K562 (cell line): ENCODE data around the gene HTR1D. TPM values are rescaled to one million over a fixed set of nuclear protein-coding genes. Genes with fewer than 3 reads are reported as not detected.

Source experiments
- ATF2 ChIP-seq: sonication (generic); formaldehyde crosslinking; IDR thresholded peaks from 2 replicates; pipeline ENCODE4 v1.8.1; 2022; ENCODE audit warnings: missing genetic modification reagents
- CCNT2 ChIP-seq: IDR thresholded peaks from 2 replicates; pipeline ENCODE4 v1.6.1; 2011; ENCODE audit warnings: borderline replicate concordance, low read depth, mild to moderate bottlenecking, moderate library complexity, mixed read lengths, low read length; ENCODE audit not compliant: insufficient read length; ENCODE audit errors: extremely low read depth
- E2F3 ChIP-seq: fragments of 250-450 bp; sonication (Bioruptor Pico); IDR thresholded peaks from 2 replicates; pipeline ENCODE4 v1.4.0; 2020; ENCODE audit warnings: mild to moderate bottlenecking
- EGR1 ChIP-seq: fragments of 450-650 bp; conservative IDR thresholded peaks from 2 replicates; pipeline ENCODE4 v1.6.1; 2017; ENCODE audit warnings: mild to moderate bottlenecking
- EP300 ChIP-seq: IDR thresholded peaks from 2 replicates; pipeline ENCODE4 v1.6.1; 2012; ENCODE audit warnings: low read length, improper control_type of control experiment
- JUN ChIP-seq, 2 experiments: sonication (generic) in 1 of 2; formaldehyde crosslinking in 1 of 2; IDR thresholded peaks; 2 replicates each; pipeline versions ENCODE4 v1.6.1 to v1.8.0; 2012 to 2022; ENCODE audit warnings: borderline replicate concordance in 2 of 2, mild to moderate bottlenecking in 2 of 2, improper control_type of control experiment in 1 of 2, low read depth in 1 of 2, low read length in 1 of 2, missing genetic modification reagents in 1 of 2
- MCM5 ChIP-seq: fragments of 450-650 bp; IDR thresholded peaks from 2 replicates; pipeline ENCODE4 v1.6.1; 2016; ENCODE audit warnings: low read depth
- MTA1 ChIP-seq: fragments of 450-650 bp; IDR thresholded peaks from 2 replicates; pipeline ENCODE4 v1.6.1; 2017; ENCODE audit warnings: borderline replicate concordance
- NKRF ChIP-seq: fragments of 450-650 bp; IDR thresholded peaks from 2 replicates; pipeline ENCODE4 v1.6.1; 2016; ENCODE audit warnings: borderline replicate concordance
- NONO ChIP-seq, 2 experiments: fragments of 200-400 bp in 1 of 2; fragments of 450-650 bp in 1 of 2; formaldehyde crosslinking in 1 of 2; IDR thresholded peaks; 2 replicates each; pipeline ENCODE4 v1.6.1; 2017; ENCODE audit warnings: low read depth in 2 of 2, mild to moderate bottlenecking in 2 of 2, moderate library complexity in 2 of 2, low read length in 1 of 2
- PHB ChIP-seq: fragments of 250-450 bp; sonication (Bioruptor Pico); IDR thresholded peaks from 2 replicates; pipeline ENCODE4 v1.5.0; 2021
- PYGO2 ChIP-seq: fragments of 450-650 bp; IDR thresholded peaks from 2 replicates; pipeline ENCODE4 v1.6.1; 2016; ENCODE audit warnings: mild to moderate bottlenecking, missing genetic modification characterization, moderate library complexity, missing compliant biosample characterization
- RFX5 ChIP-seq: IDR thresholded peaks from 2 replicates; pipeline ENCODE4 v1.6.1; 2011; ENCODE audit warnings: low read depth, mild to moderate bottlenecking, improper control_type of control experiment, low read length
- SOX6 ChIP-seq: fragments of 450-650 bp; IDR thresholded peaks from 2 replicates; pipeline ENCODE4 v1.6.1; 2014; ENCODE audit warnings: mild to moderate bottlenecking
- TCF7 ChIP-seq: sonication (generic); IDR thresholded peaks from 2 replicates; pipeline ENCODE4 v1.6.1; 2016; ENCODE audit warnings: antibody characterized with exemption, borderline replicate concordance
- TSC22D4 ChIP-seq: fragments of 450-650 bp; IDR thresholded peaks from 2 replicates; pipeline ENCODE4 v1.6.1; 2016; ENCODE audit warnings: missing genetic modification characterization, missing biosample characterization, control low read depth
- YY1 ChIP-seq, 3 experiments: IDR thresholded peaks; 2 replicates each; pipeline ENCODE4 v1.6.1; 2011; ENCODE audit warnings: low read length in 2 of 3, mild to moderate bottlenecking in 2 of 3, moderate library complexity in 2 of 3, borderline replicate concordance in 1 of 3, control low read depth in 1 of 3, low read depth in 1 of 3; ENCODE audit not compliant: insufficient read depth in 3 of 3, insufficient replicate concordance in 2 of 3, control insufficient read depth in 1 of 3, insufficient read length in 1 of 3; ENCODE audit errors: extremely low read depth in 1 of 3
- ZBTB33 ChIP-seq: sonication (generic); formaldehyde crosslinking; IDR thresholded peaks from 2 replicates; pipeline ENCODE4 v1.8.1; 2023; ENCODE audit warnings: mild to moderate bottlenecking, missing genetic modification reagents
- ZNF146 ChIP-seq: IDR thresholded peaks from one replicate; pipeline ENCODE4 v1.6.1; 2018; ENCODE audit warnings: missing compliant biosample characterization; ENCODE audit not compliant: unreplicated experiment
- polyA plus RNA-seq, 8 experiments: library from polyadenylated mRNA; depleted of rRNA in 4 of 8; stranded (reverse) in 5 of 8; unstranded in 3 of 8; fragments of >200 nt; fragmentation: Nextera tagmentation in 2 of 8; fragmentation: Illumina TruSeq in 1 of 8; extraction: Ambion mirVana in 2 of 8; extraction: Trizol in 1 of 8; gene quantifications; 2 replicates each; pipeline versions ENCODE4 v1.2.1 to v1.2.3, GENCODE V29; 2011 to 2014; ENCODE audit warnings: inconsistent platforms in 1 of 8, missing spikeins in 1 of 8
- total RNA-seq, 7 experiments: library from RNA; depleted of rRNA in 6 of 7; stranded (reverse); fragments of >200 nt in 6 of 7; fragmentation: Illumina TruSeq in 2 of 7; extraction: Trizol in 2 of 7; gene quantifications; 2 replicates each; pipeline versions ENCODE4 v1.2.1 to v1.2.3, GENCODE V29; 2011 to 2021; ENCODE audit warnings: low replicate concordance in 1 of 7

HTR1D gene
- total and polyA plus RNA-seq, 9 of the 15 experiments (the other 6 are each of a cell fraction or from before 2014, with no cell fraction given) = 0.03 to 0.09 (median 0.04) TPM; not detected in 4

DNA sequence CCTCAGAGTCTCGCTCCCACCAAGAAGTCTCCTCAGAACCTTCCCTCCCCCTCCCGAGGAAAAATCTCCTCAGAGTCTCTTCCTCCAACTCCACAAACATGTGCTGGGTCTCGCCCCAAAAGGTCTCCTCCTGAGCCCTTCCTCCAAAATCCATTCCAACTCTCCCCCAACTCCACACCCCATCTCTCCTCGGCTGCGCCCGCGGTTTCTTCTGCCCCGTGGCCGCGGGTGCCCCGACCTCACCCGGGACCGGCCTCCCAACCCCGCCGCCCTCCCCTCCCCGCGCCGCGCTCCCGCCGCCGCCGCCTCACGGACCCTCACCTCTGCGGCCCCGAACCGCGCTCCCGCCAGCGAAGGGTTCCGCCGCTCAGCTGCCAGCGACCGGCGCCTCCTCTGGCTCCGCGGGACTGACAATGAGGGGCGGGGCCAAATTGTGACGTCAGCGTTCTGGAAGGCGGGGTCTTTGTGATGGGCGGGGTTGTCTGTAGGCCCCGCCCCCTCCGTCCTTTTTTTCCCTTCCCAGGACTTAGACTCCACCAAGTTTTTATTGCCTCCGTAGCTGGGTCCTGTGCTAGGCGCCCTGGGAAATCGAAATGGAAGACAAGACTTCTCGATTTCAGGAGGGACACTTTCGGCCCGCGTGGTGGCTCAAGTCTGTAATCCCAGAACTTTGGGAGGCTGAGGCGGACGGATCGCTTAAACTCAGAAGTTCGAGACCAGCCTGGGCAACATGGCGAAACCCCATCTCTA is 48.7 kb downstream of the HTR1D start, which contains the start of gene LUZP1 (continued):
- TF ChIP-seq YY1 (IDR thresholded peaks at IDR 0.05; ENCODE audit: borderline replicate concordance in 1 of 3, control insufficient read depth in 1 of 3, extremely low read depth in 1 of 3, insufficient read depth in 3 of 3, insufficient read length in 1 of 3, insufficient replicate concordance in 2 of 3, low read depth in 1 of 3, low read length in 2 of 3) (peak in 2 of 3 experiments; percentile 65 to 67), CCNT2 (peak; percentile 77), E2F3 (peak; percentile 46; the same call in 1 of the 2 replicates), MTA1 (no peak), TSC22D4 (tag) (no peak), EGR1 (peak; percentile 28; the same call in 1 of the 2 replicates), SOX6 (peak; percentile 69; the same call in 1 of the 2 replicates), EP300 (0 out of 2 replicates have a peak, but pooled peaks have one; percentile 7), RFX5 (0 out of 2 replicates have a peak, but pooled peaks have one; percentile 9), ZNF146 (CRISPR knock-in tag) (no peak), PHB (CRISPR knock-in tag) (peak; percentile 50; the same call in 1 of the 2 replicates), JUN (IDR thresholded peaks at IDR 0.05; ENCODE audit: borderline replicate concordance, low read depth, low read length) (0 out of 2 replicates have a peak, but pooled peaks have one; percentile 32), JUN (CRISPR knock-in tag; IDR thresholded peaks at IDR 0.05; ENCODE audit: borderline replicate concordance) (peak; percentile 43; the same call in 1 of the 2 replicates), TCF7 (no peak), NKRF (peak; percentile 26; the same call in 1 of the 2 replicates), MCM5 (no peak), ZBTB33 (CRISPR knock-in tag) (no peak; the same call in 1 of the 2 replicates), ATF2 (CRISPR knock-in tag) (0 out of 2 replicates have a peak, but pooled peaks have one; percentile 45), PYGO2 (tag) (no peak), NONO (IDR thresholded peaks at IDR 0.05; ENCODE audit: low read depth in 2 of 2, low read length in 1 of 2) (0 out of 4 replicates have a peak, but pooled peaks have one; percentile 41 to 56)
